ENCODE measurements around the gene SNX18.

Gene SNX18

DNA sequence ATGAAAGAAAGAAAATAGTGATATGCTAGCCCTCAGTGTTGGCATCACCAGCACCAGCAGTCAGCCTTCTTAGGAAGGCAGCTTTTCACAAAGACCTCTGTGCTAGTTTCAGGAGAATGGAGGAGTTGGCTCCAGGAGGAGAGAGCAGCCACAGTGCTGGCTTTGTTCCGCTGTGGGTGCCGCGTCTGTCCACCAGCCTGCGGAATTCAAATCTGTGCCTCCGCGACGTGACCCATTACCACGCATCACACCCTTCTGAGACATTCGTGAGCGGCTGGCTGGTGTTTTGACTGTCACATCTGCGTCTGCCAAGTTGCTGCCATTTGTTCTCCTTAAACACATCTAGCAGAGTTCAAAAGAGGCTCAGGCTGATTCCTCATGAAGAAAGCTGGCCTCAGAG, 34.4 kb downstream of the SNX18 start:
- H3K4me3 ChIP-seq (ENCODE audit: low read depth, low read length): no peak overlapping the region
- TF ChIP-seq, protein P1, sequence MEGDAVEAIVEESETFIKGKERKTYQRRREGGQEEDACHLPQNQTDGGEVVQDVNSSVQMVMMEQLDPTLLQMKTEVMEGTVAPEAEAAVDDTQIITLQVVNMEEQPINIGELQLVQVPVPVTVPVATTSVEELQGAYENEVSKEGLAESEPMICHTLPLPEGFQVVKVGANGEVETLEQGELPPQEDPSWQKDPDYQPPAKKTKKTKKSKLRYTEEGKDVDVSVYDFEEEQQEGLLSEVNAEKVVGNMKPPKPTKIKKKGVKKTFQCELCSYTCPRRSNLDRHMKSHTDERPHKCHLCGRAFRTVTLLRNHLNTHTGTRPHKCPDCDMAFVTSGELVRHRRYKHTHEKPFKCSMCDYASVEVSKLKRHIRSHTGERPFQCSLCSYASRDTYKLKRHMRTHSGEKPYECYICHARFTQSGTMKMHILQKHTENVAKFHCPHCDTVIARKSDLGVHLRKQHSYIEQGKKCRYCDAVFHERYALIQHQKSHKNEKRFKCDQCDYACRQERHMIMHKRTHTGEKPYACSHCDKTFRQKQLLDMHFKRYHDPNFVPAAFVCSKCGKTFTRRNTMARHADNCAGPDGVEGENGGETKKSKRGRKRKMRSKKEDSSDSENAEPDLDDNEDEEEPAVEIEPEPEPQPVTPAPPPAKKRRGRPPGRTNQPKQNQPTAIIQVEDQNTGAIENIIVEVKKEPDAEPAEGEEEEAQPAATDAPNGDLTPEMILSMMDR (IDR thresholded peaks at IDR 0.05; ENCODE audit: borderline replicate concordance, insufficient read depth, low read depth, low read length): no peak

DNA sequence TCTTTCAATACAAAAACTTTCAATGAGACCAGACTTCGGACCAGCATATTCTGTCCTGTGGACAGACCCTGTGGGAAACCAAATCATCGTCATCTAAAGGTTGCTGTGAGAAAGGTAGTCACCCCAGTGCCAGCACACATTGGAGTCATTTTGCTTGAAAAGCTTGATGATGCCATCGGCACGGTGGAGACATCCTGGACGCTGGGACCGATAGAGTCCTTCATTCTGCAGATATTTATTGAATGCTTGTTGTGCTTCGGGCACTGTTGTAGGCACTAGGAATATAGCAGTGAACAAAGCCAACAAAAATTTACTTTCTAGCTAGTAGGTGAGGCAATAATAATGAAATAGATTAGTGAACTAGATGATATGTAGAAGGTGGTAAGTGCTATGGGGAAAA, 34.9 kb downstream of the SNX18 start:
- TF ChIP-seq, protein P1 (IDR thresholded peaks at IDR 0.05; ENCODE audit: borderline replicate concordance, insufficient read depth, low read depth, low read length): no peak
- no peak overlapping the region for H3K4me3 ChIP-seq (ENCODE audit: low read depth, low read length)

- TF ChIP-seq, protein P1 (IDR thresholded peaks at IDR 0.05; ENCODE audit: borderline replicate concordance, insufficient read depth, low read depth, low read length): no peak
These were observed 36.2 kb downstream of the SNX18 start for GRCh38 chr5:54553659-54554207.

GRCh38 chr5:54556141-54556540, 38.6 kb downstream of the SNX18 start:
- TF ChIP-seq, protein P1 (IDR thresholded peaks at IDR 0.05; ENCODE audit: borderline replicate concordance, insufficient read depth, low read depth, low read length): no peak
- no peak overlapping the region for H3K4me3 ChIP-seq (ENCODE audit: low read depth, low read length)

More at GRCh38 chr5:54553659-54554207, 36.2 kb downstream of the SNX18 start:
- H3K4me3 ChIP-seq (ENCODE audit: low read depth, low read length): no peak overlapping the region

- H3K4me3 ChIP-seq (ENCODE audit: low read depth, low read length): no peak overlapping the region
- TF ChIP-seq, protein P1 (IDR thresholded peaks at IDR 0.05; ENCODE audit: borderline replicate concordance, insufficient read depth, low read depth, low read length): no peak
These were observed 40.8 kb downstream of the SNX18 start for GRCh38 chr5:54558362-54558761.

DNA sequence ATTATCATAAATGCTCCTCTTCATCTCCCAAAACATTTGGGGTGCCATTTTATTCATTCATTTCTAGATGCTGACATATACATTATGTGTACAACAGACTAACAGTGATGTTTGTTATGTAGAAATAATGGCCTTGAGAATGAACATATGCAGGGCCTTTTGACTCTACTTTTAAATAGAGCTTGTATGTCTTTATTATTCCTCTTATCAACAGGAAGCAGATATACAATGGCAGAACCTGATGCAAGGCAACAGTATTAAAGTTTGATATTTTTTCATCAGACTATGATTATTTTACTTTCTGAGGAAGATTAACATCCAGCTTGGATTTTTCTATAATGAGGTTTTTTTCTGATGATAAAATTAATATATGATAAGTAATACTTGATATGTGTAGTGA, 44.1 kb downstream of the SNX18 start:
- no peak overlapping the region for H3K4me3 ChIP-seq (ENCODE audit: low read depth, low read length)
- TF ChIP-seq, protein P1 (IDR thresholded peaks at IDR 0.05; ENCODE audit: borderline replicate concordance, insufficient read depth, low read depth, low read length): no peak

DNA sequence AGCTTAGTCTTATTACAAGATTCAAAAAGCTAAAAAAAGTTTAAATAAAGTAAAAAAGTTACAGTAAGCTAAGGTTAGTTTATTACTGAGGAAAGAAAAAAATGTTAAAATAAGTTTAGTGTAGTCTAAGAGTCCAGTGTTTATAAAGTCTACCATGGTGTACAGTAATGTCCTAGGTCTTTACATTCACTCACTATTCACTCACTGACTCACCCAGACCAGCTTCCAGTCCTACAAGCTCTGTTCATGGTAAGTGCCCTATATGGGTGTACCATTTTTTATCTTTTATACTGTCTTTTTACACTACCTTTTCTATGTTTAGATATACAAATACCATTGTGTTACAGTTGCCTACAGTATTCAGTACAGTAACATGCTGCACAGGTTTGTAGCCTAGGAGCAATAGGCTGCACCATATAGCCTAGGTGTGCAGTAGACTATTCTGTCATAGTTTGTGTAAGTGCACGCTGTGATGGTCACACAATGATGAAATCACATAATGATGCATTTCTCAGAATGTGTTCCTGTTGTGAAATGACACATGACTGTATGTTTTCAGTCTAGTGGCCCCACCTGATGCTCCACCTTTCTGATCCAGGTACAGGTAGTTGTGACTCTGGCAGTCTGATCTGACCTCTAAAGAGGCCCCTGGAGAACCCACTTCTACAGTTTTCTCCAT, 45.7 kb downstream of the SNX18 start:
- TF ChIP-seq, protein P1 (IDR thresholded peaks at IDR 0.05; ENCODE audit: borderline replicate concordance, insufficient read depth, low read depth, low read length): no peak

More for the DNA sequence above, 45.7 kb downstream of the SNX18 start:
- no peak overlapping the region for H3K4me3 ChIP-seq (ENCODE audit: low read depth, low read length)
